Measurements from ENCODE around the gene EPS15. TPM values are rescaled to one million over a fixed set of nuclear protein-coding genes. Genes with fewer than 3 reads are reported as not detected.

Gene EPS15
- total RNA-seq, 1 donor from 2014 or later: 41.6 TPM

DNA sequence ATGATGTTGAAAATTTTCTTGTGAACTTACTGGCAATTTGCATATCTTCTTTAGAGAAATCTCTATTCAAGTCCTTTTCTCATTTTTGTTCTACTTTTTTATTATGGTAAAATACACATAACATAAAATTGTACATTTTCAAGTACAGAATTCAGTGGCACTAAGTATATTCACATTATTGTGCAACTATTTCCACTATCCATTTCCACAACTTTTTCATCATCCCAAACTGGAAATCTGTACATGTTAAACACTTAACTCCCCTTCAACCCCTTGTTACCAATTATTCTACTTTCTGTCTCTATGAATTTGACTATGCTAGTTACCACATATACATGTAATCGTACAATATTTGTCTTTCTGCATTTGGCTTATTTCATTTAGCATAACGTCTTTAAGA, 19.4 kb downstream of the EPS15 start:
- TF ChIP-seq, protein P1, sequence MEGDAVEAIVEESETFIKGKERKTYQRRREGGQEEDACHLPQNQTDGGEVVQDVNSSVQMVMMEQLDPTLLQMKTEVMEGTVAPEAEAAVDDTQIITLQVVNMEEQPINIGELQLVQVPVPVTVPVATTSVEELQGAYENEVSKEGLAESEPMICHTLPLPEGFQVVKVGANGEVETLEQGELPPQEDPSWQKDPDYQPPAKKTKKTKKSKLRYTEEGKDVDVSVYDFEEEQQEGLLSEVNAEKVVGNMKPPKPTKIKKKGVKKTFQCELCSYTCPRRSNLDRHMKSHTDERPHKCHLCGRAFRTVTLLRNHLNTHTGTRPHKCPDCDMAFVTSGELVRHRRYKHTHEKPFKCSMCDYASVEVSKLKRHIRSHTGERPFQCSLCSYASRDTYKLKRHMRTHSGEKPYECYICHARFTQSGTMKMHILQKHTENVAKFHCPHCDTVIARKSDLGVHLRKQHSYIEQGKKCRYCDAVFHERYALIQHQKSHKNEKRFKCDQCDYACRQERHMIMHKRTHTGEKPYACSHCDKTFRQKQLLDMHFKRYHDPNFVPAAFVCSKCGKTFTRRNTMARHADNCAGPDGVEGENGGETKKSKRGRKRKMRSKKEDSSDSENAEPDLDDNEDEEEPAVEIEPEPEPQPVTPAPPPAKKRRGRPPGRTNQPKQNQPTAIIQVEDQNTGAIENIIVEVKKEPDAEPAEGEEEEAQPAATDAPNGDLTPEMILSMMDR (conservative IDR thresholded peaks at IDR 0.05): no peak
- no peak overlapping the region for H3K4me3 Mint-ChIP-seq
- DNase-seq (ENCODE audit: low read depth, low spot score): no peak
- no peaks in the 10 kb centered on the region for H3K4me1 Mint-ChIP-seq
- no peak overlapping the region for H3K27ac Mint-ChIP-seq (ENCODE audit: unreplicated experiment)
- peaks cover 4% of the 10 kb centered on the region for H3K9me3 Mint-ChIP-seq
- peaks cover 20% of the 10 kb centered on the region for H3K36me3 Mint-ChIP-seq (ENCODE audit: low read depth)
- H3K27me3 Mint-ChIP-seq (ENCODE audit: low read depth): no peaks in the 10 kb centered on the region

DNA sequence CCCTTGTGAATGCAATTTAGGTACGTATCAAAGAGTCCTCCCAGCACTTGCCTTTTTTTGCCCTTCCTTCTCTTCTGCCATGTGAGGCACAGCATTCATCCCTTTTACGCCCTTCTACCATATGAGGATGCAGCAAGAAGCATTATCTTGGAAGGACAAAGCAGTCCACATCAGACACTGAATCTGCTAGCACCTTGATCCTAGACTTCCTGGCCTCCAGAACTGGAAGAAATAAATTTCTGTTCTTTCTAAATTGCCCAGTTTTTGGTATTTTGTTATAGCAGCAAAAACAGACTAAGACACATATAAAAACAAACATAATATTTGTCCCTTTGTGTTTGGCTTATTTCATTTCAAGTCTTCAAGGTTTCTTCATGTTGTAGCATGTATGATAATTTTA, 20.1 kb downstream of the EPS15 start:
- H3K27me3 Mint-ChIP-seq (ENCODE audit: low read depth): no peaks in the 10 kb centered on the region
- no peak overlapping the region for H3K4me3 Mint-ChIP-seq
- peaks cover 20% of the 10 kb centered on the region for H3K36me3 Mint-ChIP-seq (ENCODE audit: low read depth)
- no peak overlapping the region for H3K27ac Mint-ChIP-seq (ENCODE audit: unreplicated experiment)
- H3K9me3 Mint-ChIP-seq: peaks cover 7% of the 10 kb centered on the region
- H3K4me1 Mint-ChIP-seq: no peaks in the 10 kb centered on the region
- DNase-seq (ENCODE audit: low read depth, low spot score): no peak
- TF ChIP-seq, protein P1 (conservative IDR thresholded peaks at IDR 0.05): no peak

DNA sequence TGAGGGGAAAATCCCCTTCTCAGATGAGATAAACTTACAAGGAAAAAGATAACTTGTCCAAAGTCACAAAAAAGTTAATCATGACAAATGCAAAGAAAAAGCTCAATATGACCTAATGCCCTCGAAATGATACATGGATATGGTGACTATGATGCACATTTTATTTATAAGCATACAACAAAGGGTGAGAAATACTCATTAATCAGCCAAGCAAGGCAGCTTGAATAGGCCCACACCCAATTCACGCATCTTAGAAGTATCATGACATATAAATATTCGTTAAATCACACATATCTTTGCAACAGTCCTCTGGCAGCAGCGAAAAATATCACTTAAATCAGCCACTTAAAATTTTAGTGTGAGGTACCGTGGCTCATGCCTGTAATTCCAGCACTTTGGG, 21.7 kb downstream of the EPS15 start:
- Mint-ChIP-seq H3K27me3 (ENCODE audit: low read depth) (no peaks in the 10 kb centered on the region), H3K36me3 (ENCODE audit: low read depth) (peaks cover 14% of the 10 kb centered on the region), H3K27ac (ENCODE audit: unreplicated experiment) (no peak overlapping the region), H3K4me1 (no peaks in the 10 kb centered on the region), H3K9me3 (peaks cover 9% of the 10 kb centered on the region), H3K4me3 (no peak overlapping the region)
- TF ChIP-seq, protein P1 (conservative IDR thresholded peaks at IDR 0.05): no peak
- DNase-seq (ENCODE audit: low read depth, low spot score): no peak

DNA sequence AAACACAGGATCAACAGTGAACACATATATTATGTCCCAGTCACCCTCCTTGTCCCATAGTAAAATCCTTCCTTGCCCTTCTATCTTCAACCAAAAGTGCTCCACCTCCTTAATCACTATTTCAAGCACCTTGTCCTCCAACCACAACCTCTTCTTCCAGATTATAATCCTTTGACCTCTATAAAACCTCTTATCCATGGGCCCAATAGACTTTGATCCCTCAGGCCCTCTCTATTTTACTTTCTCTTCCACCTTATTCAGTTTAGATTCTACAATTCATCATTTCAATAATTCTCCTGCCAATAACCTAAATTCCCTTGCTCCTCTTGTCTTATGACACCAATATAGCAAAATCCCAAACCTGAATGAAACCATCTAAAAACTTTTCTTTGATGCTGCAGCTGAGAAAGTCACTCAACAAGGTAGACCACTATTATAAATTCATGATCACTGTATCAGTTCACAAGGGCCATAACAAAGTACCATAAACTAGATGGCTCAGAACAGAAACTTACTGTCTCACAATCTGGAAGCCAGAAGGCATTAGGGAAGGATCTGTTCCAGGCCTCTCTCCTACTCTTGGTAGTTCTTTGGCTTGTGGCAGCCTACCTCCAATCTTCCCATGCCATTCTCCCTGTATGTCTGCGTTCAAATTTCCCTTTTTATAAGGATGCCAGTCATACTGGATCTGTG, 24.8 kb downstream of the EPS15 start:
- Mint-ChIP-seq H3K36me3 (ENCODE audit: low read depth) (peaks cover 5% of the 10 kb centered on the region), H3K4me1 (no peaks in the 10 kb centered on the region), H3K9me3 (peaks cover 8% of the 10 kb centered on the region), H3K27ac (ENCODE audit: unreplicated experiment) (no peak overlapping the region), H3K27me3 (ENCODE audit: low read depth) (no peaks in the 10 kb centered on the region), H3K4me3 (no peak overlapping the region)
- TF ChIP-seq, protein P1 (conservative IDR thresholded peaks at IDR 0.05): no peak
- DNase-seq (ENCODE audit: low read depth, low spot score): no peak

DNA sequence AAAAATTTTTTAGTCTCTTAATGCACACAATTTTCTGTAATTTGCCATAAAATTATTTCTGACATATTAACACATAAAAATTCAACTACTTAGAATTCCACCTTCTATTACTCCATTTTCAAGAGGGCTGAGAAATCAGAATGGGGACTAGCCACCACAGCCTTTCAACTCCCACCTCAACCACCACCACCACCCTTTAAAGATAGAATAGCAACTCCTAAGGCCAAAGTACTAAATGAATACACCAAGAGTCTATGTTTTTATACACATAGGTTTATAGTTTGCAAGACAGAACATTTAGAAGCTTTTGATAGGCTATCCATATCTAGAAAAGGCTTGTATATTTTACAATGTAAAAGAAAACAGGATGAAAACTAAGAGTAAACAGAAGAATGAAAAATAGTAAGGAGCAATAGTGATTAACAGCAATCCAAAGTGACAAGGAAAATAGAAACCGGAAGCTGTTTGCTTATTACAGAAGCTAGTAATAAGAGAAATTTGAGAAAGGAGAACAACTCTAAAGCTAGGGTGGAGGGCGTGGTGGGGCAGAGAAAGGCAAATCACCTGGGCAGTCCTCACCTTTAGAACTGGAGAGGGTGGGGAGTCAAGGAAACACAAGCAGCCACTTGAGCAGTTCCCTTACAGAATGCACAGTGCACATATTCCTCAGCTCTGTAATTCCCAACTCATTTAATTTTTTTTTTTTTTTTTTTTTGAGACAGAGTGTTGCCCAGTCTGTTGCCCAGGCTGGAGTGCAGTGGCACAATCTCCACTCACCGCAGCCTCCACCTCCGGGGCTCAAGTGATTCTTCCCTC, 27.7 kb downstream of the EPS15 start:
- H3K4me3 Mint-ChIP-seq: no peak overlapping the region
- H3K4me1 Mint-ChIP-seq: no peaks in the 10 kb centered on the region
- no peak overlapping the region for H3K27ac Mint-ChIP-seq (ENCODE audit: unreplicated experiment)
- DNase-seq (ENCODE audit: low read depth, low spot score): no peak
- H3K9me3 Mint-ChIP-seq: peaks cover 5% of the 10 kb centered on the region
- no peaks in the 10 kb centered on the region for H3K36me3 Mint-ChIP-seq (ENCODE audit: low read depth)
- TF ChIP-seq, protein P1 (conservative IDR thresholded peaks at IDR 0.05): no peak
- H3K27me3 Mint-ChIP-seq (ENCODE audit: low read depth): no peaks in the 10 kb centered on the region

All from neural crest cell (in vitro differentiated cells).